Ishikawa (cell line): Measurements from ENCODE around the gene ISX.

Source experiments
- CEBPB ChIP-seq: IDR thresholded peaks from 2 replicates; pipeline ENCODE4 v1.6.1; 2012
- CREB1 ChIP-seq: IDR thresholded peaks from 2 replicates; pipeline ENCODE4 v1.6.1; 2012; ENCODE audit warnings: low read depth
- EGR1 ChIP-seq: IDR thresholded peaks from 2 replicates; pipeline ENCODE4 v1.6.1; 2012
- EP300 ChIP-seq: IDR thresholded peaks from 2 replicates; pipeline ENCODE4 v1.6.1; 2012; ENCODE audit warnings: borderline replicate concordance
- FOXM1 ChIP-seq: IDR thresholded peaks from 2 replicates; pipeline ENCODE4 v1.6.1; 2012; ENCODE audit warnings: low read depth, borderline replicate concordance
- NFIC ChIP-seq: IDR thresholded peaks from 2 replicates; pipeline ENCODE4 v1.6.1; 2012
- RAD21 ChIP-seq: IDR thresholded peaks from 2 replicates; pipeline ENCODE4 v1.6.1; 2012; ENCODE audit warnings: low read depth
- REST ChIP-seq: IDR thresholded peaks from 2 replicates; pipeline ENCODE4 v1.6.1; 2012; ENCODE audit warnings: low read depth, mild to moderate bottlenecking
- TAF1 ChIP-seq: IDR thresholded peaks from 2 replicates; pipeline ENCODE4 v1.6.1; 2012; ENCODE audit warnings: low read depth, mild to moderate bottlenecking
- TCF12 ChIP-seq: IDR thresholded peaks from 2 replicates; pipeline ENCODE4 v1.6.1; 2012; ENCODE audit warnings: low read depth
- TEAD4 ChIP-seq: IDR thresholded peaks from 2 replicates; pipeline ENCODE4 v1.6.1; 2012
- USF1 ChIP-seq: IDR thresholded peaks from 2 replicates; pipeline ENCODE4 v1.6.1; 2012
- YY1 ChIP-seq: IDR thresholded peaks from 2 replicates; pipeline ENCODE4 v1.6.1; 2012; ENCODE audit warnings: low read depth
- ZBTB7A ChIP-seq: IDR thresholded peaks from 2 replicates; pipeline ENCODE4 v1.6.1; 2012; ENCODE audit warnings: low read depth
- TF ChIP-seq, protein P1 (sequence below): IDR thresholded peaks from 2 replicates; pipeline ENCODE4 v1.6.1; 2012

The ISX gene

DNA sequence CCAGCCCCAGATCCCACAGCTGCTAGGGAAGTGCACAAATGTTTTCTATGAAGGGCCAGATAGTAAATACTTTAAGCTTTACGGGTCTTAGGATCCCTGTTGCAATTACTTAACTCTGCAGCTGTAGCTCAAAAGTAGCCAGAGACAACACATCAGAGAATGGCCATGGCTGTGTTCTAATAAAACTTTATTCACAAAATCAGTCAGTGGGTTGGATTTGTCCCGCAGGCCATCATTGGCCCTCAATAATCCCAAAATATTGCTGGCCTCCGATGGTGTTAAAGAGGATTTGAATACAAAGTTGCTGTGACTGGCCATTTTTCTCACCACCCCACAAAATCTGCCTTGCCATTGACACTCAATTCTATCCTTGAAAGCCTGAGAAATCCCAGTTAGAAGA is 49.6 kb downstream of the ISX start:
- TF ChIP-seq NFIC (no peak), TCF12 (no peak), FOXM1 (no peak), EGR1 (no peak), CEBPB (no peak), USF1 (no peak), REST (no peak), CREB1 (no peak), ZBTB7A (no peak), TEAD4 (no peak), RAD21 (no peak), YY1 (no peak), EP300 (no peak), TAF1 (no peak)
- TF ChIP-seq, protein P1, sequence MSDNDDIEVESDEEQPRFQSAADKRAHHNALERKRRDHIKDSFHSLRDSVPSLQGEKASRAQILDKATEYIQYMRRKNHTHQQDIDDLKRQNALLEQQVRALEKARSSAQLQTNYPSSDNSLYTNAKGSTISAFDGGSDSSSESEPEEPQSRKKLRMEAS, result no peak

DNA sequence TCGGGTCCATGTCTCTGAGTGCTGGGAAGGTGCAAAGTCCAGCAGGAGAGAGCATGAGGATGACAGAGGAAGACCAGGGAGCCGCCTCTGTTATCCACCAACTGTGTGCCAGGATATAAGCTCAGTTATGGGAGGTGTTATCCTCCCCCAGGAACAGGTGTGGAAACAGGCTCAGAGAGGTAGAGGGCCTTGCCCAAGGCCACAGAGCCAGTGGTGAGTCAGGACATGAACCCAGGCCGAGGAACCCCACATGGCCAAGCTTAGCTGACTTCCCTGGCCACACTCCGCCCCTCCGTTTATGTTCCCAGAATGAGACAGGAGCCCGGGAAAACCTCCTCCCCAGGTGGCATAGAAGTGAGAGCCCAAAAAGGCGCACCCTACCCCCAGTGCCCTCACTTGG is 50.3 kb downstream of the ISX start:
- TF ChIP-seq ZBTB7A (no peak), RAD21 (no peak), TAF1 (no peak), NFIC (no peak), CEBPB (no peak), USF1 (no peak), CREB1 (no peak), YY1 (no peak), TEAD4 (no peak), EP300 (no peak)

DNA sequence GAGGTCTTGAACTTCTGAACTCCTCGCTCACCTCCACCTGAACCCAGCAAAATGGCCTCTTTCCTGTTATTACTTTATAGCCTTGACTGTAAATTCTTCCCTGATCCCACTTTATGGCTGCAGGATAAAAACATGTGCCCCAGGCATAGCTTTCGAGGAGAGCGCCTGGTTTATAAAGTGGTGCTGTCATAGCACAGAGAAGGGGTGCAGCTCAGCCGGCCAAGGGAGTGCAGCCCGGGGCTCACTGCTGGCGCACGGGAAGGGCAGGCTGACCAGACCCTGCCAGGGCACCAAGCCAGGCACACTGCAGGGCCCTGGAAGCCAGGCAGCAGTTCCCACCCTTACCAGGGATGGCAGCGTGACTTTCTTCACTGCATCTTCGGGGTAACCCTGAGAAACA is 50.9 kb downstream of the ISX start:
- TF ChIP-seq CREB1, result no peak
- TF ChIP-seq REST, result no peak
- no peak for TF ChIP-seq FOXM1
- no peak for TF ChIP-seq EGR1
- no peak for TF ChIP-seq CEBPB
- TF ChIP-seq, protein P1, result no peak
- no peak for TF ChIP-seq EP300
- no peak for TF ChIP-seq RAD21
- TF ChIP-seq TCF12, result no peak
- TF ChIP-seq TEAD4, result no peak
- TF ChIP-seq TAF1, result no peak
- no peak for TF ChIP-seq NFIC
- TF ChIP-seq ZBTB7A, result no peak
- TF ChIP-seq USF1, result no peak
- no peak for TF ChIP-seq YY1

DNA sequence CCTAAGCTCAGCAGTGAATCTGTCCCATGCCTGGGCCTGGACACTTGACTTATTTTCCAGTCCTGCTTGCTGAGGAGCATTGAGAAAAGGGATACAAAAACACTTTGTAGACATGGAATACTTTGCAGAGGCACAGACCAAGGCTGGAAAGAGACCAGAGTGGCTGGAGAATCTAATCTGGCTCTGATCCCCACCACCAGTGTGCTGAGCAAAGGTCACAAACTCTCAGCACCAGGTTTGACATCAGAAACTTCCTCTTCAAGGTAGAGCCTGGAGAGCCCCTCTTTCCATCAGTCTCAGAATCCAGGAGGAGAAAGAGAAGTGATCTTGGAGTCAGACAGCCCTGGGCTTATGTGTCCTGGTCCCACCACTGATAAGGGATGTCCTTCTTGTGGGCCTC is 53.5 kb downstream of the ISX start:
- TF ChIP-seq USF1 (no peak), TAF1 (no peak), REST (no peak), TEAD4 (no peak), CREB1 (no peak), ZBTB7A (no peak), NFIC (no peak), CEBPB (no peak), EP300 (no peak), YY1 (no peak), EGR1 (no peak), RAD21 (no peak)
- TF ChIP-seq, protein P1, result no peak
